Common myeloid progenitor, CD34-positive (primary cell): Measurements from ENCODE around the gene PHOX2B.
"Not testable (repeated sequence)": the region's sequence is repeated elsewhere in the genome, so short reads cannot be mapped to it uniquely, and the experiment has no call there.

Experiments
- CTCF ChIA-PET: fragments of 350-600 bp; sonication (Branson Sonifier 250); formaldehyde crosslinking; loops from one replicate; lab custom pipeline; 2021; ENCODE audit warnings: antibody characterized with exemption; lab: Charles Lee
- POLR2A ChIA-PET: fragments of 350-600 bp; sonication (Branson Sonifier 250); formaldehyde crosslinking; loops from one replicate; lab custom pipeline; 2021; ENCODE audit warnings: antibody characterized with exemption; lab: Charles Lee
- DNase-seq, 3 donors: peaks; one replicate each; pipeline versions ENCODE4 v3.0.0 to v3.0.0-alpha.2; 2013
- H3K27ac ChIP-seq, 2 experiments: 1 replicate in 1 of 2; 2 replicates in 1 of 2; pipeline ENCODE4 v1.7.0; 2013; ENCODE audit warnings: inconsistent platforms in 2 of 2, low read length in 2 of 2, mild to moderate bottlenecking in 2 of 2, low read depth in 1 of 2, moderate library complexity in 1 of 2; ENCODE audit not compliant: severe bottlenecking in 2 of 2, insufficient read depth in 1 of 2, poor library complexity in 1 of 2
- H3K27me3 ChIP-seq, 5 experiments: replicated peaks in 2 of 5; 1 replicate in 3 of 5; 2 replicates in 2 of 5; pipeline versions ENCODE4 v1.6.1 to v1.7.0; 2013; ENCODE audit warnings: low read length in 4 of 5, mild to moderate bottlenecking in 2 of 5, moderate library complexity in 2 of 5, inconsistent platforms in 1 of 5; ENCODE audit not compliant: insufficient read depth in 5 of 5, control insufficient read depth in 4 of 5
- H3K36me3 ChIP-seq, 4 experiments: 1 replicate in 2 of 4; 2 replicates in 2 of 4; pipeline versions ENCODE4 v1.6.1 to v1.7.0; 2013; ENCODE audit warnings: low read length in 3 of 4, control low read depth in 1 of 4, mild to moderate bottlenecking in 1 of 4; ENCODE audit not compliant: control insufficient read depth in 4 of 4, insufficient read depth in 4 of 4
- H3K4me1 ChIP-seq, 4 experiments: 1 replicate in 3 of 4; 2 replicates in 1 of 4; pipeline versions ENCODE4 v1.6.1 to v1.7.1; 2013; ENCODE audit warnings: low read length in 3 of 4, mild to moderate bottlenecking in 3 of 4, control low read depth in 1 of 4, inconsistent platforms in 1 of 4, moderate library complexity in 1 of 4; ENCODE audit not compliant: control insufficient read depth in 4 of 4, insufficient read depth in 4 of 4; ENCODE audit errors: control extremely low read depth in 1 of 4
- H3K4me3 ChIP-seq, 7 experiments: 1 replicate in 4 of 7; 2 replicates in 3 of 7; pipeline versions ENCODE4 v1.5.1 to v1.7.0; 2013; ENCODE audit warnings: mild to moderate bottlenecking in 7 of 7, low read length in 6 of 7, moderate library complexity in 6 of 7, inconsistent platforms in 2 of 7, low read depth in 2 of 7, control low read depth in 1 of 7; ENCODE audit not compliant: insufficient read depth in 4 of 7, control insufficient read depth in 1 of 7; ENCODE audit errors: extremely low read depth in 1 of 7
- H3K9me3 ChIP-seq, 5 experiments: 1 replicate in 4 of 5; 2 replicates in 1 of 5; pipeline versions ENCODE4 v1.6.1 to v1.7.1; 2013; ENCODE audit warnings: low read length in 4 of 5, mild to moderate bottlenecking in 2 of 5, inconsistent platforms in 1 of 5, low read depth in 1 of 5, moderate library complexity in 1 of 5; ENCODE audit not compliant: control insufficient read depth in 4 of 5, insufficient read depth in 2 of 5; ENCODE audit errors: control extremely low read depth in 1 of 5
- WGBS: methylation state at CpG from one replicate; pipeline ENCODE4 v1.1.5; 2013; ENCODE audit not compliant: insufficient coverage; 5-methylcytosine and 5-hydroxymethylcytosine counted together

The PHOX2B gene

GRCh38 chr4:41741354-41741753 lies 7.2 kb downstream of the PHOX2B start:
- H3K4me3 ChIP-seq = no peak overlapping the region
- 100% methylated on average over 1 of the region's 2 CpGs for WGBS
- H3K27ac ChIP-seq = no peak overlapping the region
- ChIA-PET POLR2A (no interaction called here), CTCF (no interaction called here)
- no peak for DNase-seq
- H3K4me1 ChIP-seq = peaks cover 0 to 3% (median 0%) of the 10 kb centered on the region in 4 experiments
- peaks cover 12 to 81% (median 35%) of the 10 kb centered on the region in 5 experiments for H3K27me3 ChIP-seq
- no peaks in the 10 kb centered on the region for H3K36me3 ChIP-seq
- peaks cover 3 to 11% (median 10%) of the 10 kb centered on the region in 5 experiments for H3K9me3 ChIP-seq

DNA sequence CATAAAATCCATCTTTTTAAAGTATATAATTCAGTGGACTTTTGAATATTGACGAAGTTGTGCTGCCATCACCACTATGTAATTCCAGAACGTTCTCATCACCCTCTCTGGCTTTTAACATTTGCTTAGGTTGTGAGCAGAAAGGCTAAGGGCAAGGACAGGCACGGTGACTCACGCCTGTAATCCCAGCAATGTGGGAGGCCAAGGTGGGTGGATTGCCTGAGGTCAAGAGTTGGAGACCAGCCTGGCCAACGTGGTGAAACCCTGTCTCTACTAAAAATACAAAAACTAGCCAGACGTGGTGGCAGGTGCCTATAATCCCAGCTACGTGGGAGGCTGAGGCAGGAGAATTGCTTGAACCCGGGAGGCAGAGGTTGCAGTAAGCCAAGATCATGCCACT lies 11.0 kb downstream of the PHOX2B start:
- POLR2A ChIA-PET = not testable (repeated sequence)

GRCh38 chr4:41734371-41734770 lies 14.2 kb downstream of the PHOX2B start:
- 87% methylated on average over 3 of the region's 3 CpGs for WGBS
- H3K4me1 ChIP-seq = no peaks in the 10 kb centered on the region
- no peak overlapping the region for H3K4me3 ChIP-seq
- DNase-seq = no peak
- no peaks in the 10 kb centered on the region for H3K36me3 ChIP-seq
- CTCF ChIA-PET = no interaction called here
- H3K27ac ChIP-seq = no peak overlapping the region
- POLR2A ChIA-PET = no interaction called here
- H3K9me3 ChIP-seq = peaks cover 0 to 1% (median 0%) of the 10 kb centered on the region in 5 experiments
- H3K27me3 ChIP-seq = peaks cover 15 to 66% (median 22%) of the 10 kb centered on the region in 5 experiments

More for the DNA sequence above, 11.0 kb downstream of the PHOX2B start:
- CTCF ChIA-PET = interaction anchor here (0.8 kb wide), 1 partner anchor 46 kb away, joined by 3 read pairs; no protein-coding TSS in a partner anchor
- H3K27me3 ChIP-seq = peaks cover 14 to 67% (median 16%) of the 10 kb centered on the region in 5 experiments
- H3K4me1 ChIP-seq, H3K4me3 ChIP-seq, H3K27ac ChIP-seq, H3K36me3 ChIP-seq, H3K9me3 ChIP-seq, DNase-seq: not testable (repeated sequence)
- 91% methylated on average over 4 of the region's 8 CpGs for WGBS

DNA sequence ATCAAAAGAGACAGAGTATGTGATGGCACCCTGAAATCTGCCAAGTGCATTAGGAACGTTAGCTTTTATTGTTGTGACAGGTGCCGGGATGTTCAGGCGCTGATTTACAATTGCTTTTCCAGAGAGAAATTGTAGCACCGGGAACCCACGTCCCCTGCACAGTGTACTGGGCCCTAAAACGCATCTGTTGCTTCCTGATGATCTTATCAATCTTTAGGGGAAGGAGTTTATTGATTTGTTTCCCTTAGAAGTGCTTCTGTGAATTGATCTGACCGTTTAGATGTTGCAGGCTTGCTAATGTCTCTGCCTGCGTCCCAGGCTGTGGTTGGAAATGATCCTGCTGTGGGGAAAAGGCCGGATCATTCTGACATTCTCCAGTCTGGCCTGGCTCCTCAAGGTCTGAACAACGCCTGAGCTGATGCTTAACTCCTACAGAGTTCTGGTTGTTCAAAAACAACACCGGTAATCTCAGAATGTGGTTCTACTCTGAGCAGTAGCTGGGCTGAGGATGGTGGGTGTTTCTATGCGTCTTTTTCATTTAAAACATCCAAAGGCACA lies 16.9 kb downstream of the PHOX2B start:
- CTCF ChIA-PET = interaction anchor here (1.2 kb wide), 1 partner anchor 29 kb away, joined by 3 read pairs; no protein-coding TSS in a partner anchor
- Histone ChIP-seq H3K36me3 (no peaks in the 10 kb centered on the region), H3K4me1 (no peaks in the 10 kb centered on the region), H3K4me3 (no peak overlapping the region), H3K27ac (no peak overlapping the region), H3K9me3 (peaks cover 0 to 4% (median 0%) of the 10 kb centered on the region in 5 experiments), H3K27me3 (peaks cover 13 to 65% (median 26%) of the 10 kb centered on the region in 5 experiments)
- POLR2A ChIA-PET = no interaction called here
- no peak for DNase-seq
- WGBS = 43% methylated on average over 10 of the region's 12 CpGs

DNA sequence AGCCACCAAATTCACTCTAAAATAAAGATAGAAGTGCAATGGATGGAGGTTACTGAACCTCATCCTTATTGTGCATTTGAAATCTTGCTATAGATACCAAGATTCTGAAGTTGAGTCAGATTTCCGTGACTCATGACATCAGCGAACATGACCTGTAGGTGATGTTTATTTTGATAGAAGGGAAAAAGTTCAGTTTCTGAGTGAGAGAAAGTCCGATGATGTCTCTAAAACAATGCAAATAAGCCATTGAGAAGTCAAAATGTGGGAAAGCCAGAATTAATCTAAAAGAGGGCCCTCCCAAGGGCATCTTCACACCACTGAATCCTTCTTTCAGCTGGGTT lies 20.0 kb downstream of the PHOX2B start:
- CTCF ChIA-PET = interaction anchor here (2.6 kb wide), 1 partner anchor 10 kb away, joined by 6 read pairs; no protein-coding TSS in a partner anchor
- no peak for DNase-seq
- POLR2A ChIA-PET = no interaction called here

DNA sequence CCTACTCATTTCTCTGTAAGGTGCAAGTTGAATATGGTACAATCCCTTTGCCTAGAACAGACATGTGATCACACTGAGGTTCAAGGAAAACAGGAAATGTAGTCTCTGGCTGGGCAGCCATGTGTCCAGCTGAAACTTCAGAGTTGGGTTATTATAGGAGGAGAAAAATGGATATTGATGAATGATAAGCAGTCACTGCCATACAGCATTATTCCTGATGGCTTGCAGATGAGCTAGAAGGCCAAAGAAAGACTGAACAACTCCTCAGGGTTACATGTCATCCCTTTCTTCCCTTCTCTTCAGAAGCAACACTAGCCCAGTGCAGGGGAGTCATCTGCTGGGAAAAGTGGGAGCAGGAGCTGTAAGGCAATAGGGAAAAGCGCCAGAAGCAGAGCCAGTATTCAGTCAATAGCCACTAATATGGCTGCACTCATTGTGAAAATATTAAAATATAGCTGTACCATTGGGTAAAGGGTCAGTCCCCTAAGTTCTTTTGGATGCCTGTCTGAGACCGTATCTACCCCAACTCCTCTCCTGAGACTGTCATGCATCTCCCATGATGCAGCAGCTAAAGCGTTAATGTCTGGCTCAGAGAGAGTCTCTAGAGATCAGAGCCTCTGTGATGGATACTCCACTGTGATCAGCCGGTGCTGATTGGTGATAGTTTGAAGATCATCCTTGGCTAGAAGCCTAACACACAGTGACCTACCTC lies 20.5 kb downstream of the PHOX2B start:
- H3K27me3 ChIP-seq = peaks cover 7 to 57% (median 26%) of the 10 kb centered on the region in 5 experiments
- POLR2A ChIA-PET = no interaction called here
- no peak for DNase-seq
- CTCF ChIA-PET = interaction anchor here (2.6 kb wide), 1 partner anchor 10 kb away, joined by 6 read pairs; no protein-coding TSS in a partner anchor
- no peak overlapping the region for H3K4me3 ChIP-seq
- 83% methylated on average over 1 of the region's 4 CpGs for WGBS
- no peaks in the 10 kb centered on the region for H3K4me1 ChIP-seq
- H3K27ac ChIP-seq = no peak overlapping the region
- H3K36me3 ChIP-seq = no peaks in the 10 kb centered on the region
- peaks cover 0 to 19% (median 6%) of the 10 kb centered on the region in 5 experiments for H3K9me3 ChIP-seq

More for the DNA sequence above, 20.0 kb downstream of the PHOX2B start:
- H3K27me3 ChIP-seq = peaks cover 7 to 59% (median 26%) of the 10 kb centered on the region in 5 experiments
- no peaks in the 10 kb centered on the region for H3K36me3 ChIP-seq
- H3K4me3 ChIP-seq = no peak overlapping the region
- no peak overlapping the region for H3K27ac ChIP-seq
- WGBS = 100% methylated on average over 1 of the region's 3 CpGs
- peaks cover 0 to 19% (median 6%) of the 10 kb centered on the region in 5 experiments for H3K9me3 ChIP-seq
- no peaks in the 10 kb centered on the region for H3K4me1 ChIP-seq

GRCh38 chr4:41725254-41725653 lies 23.3 kb downstream of the PHOX2B start:
- Histone ChIP-seq H3K36me3 (no peaks in the 10 kb centered on the region), H3K27me3 (peaks cover 3 to 48% (median 17%) of the 10 kb centered on the region in 5 experiments), H3K27ac (no peak overlapping the region), H3K4me3 (no peak overlapping the region), H3K4me1 (no peaks in the 10 kb centered on the region), H3K9me3 (peaks cover 0 to 19% (median 6%) of the 10 kb centered on the region in 5 experiments)
- no CpG with 5 or more reads among the region's 1 CpG for WGBS
- CTCF ChIA-PET = interaction anchor here (0.5 to 0.8 kb wide), 3 partner anchors 27 to 307 kb away, joined by 3 read pairs; no protein-coding TSS in a partner anchor
- DNase-seq = no peak
- POLR2A ChIA-PET = no interaction called here
